GM18505 (cell line): ENCODE data around the gene NCOA1.
"Not testable (repeated sequence)": the region's sequence is repeated elsewhere in the genome, so short reads cannot be mapped to it uniquely, and the experiment has no call there.

Experiments used
- ATAC-seq: cut with Tn5 transposase; IDR thresholded peaks from one replicate; pipeline ENCODE4 v1.9.1; 2021; ENCODE audit not compliant: unreplicated experiment
- POLR2A ChIP-seq: IDR thresholded peaks from 4 replicates; pipeline ENCODE4 v1.6.1; 2011; ENCODE audit warnings: borderline replicate concordance; ENCODE audit not compliant: insufficient read depth, insufficient read length; ENCODE audit errors: extremely low read depth

Gene NCOA1

DNA sequence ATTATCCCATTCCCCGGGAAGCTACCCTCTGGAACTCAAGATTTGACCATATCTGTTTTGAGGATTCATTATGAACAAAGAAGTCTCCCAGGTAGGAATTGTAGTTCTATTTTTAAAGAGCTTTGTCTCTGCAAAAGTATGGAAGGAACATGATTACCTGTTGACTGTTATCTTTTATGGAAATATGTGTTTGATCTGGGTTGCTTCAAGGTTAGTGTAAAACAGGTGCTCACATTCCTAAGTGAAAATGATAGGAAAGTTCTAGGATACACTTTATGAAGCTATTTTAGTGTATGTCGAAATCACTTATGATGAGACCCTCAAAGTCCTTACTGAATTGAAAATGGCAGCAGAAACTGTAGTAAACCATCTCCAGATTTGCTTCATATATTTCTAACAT is 153.0 kb downstream of the NCOA1 start:
- no peak for ATAC-seq
- no peak for TF ChIP-seq POLR2A

DNA sequence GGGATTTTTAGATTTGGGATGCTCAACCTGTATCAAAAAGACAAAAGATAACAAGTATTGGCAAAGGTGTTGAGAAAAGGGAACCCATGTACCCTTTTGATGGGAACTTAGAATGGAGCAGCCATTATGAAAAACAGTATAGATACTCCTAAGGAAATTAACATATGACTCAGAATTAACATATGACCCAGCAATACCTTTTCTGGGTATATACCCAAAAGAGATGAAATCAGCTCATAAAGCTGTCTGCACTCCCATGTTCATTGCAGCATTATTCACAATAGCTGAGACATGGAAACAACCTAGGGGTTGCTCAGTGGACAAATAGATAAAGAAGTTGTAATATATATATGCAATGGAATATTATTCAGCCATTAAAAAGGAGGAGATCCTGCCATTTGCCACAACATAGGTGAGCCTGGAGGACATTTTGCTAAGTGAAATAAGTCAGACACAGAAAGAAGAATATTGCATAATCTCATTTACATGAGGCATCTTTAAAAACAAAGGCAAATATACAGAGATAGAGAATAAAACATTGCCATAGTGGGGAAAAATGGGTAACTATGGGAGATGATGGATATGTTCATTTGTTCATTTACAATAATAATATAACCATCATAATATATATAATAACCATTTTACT is 160.1 kb downstream of the NCOA1 start:
- TF ChIP-seq POLR2A: no peak
- ATAC-seq: no peak

DNA sequence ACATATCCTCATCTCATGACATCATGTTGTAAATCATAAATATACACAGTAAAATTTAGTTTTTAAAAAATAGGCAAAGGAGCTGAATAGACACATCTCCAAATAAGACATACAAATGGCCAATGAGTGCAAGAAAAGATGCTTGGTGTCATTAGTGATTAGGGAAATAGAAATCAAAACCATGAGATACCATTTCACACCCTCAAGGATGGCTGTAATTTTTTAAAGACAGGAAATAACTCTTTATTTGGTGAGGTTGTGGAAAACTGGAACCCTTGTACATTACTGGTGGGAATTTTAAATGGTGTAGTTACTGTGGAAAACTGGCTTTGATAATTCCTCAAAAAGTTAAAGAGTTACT is 160.6 kb downstream of the NCOA1 start:
- no peak for ATAC-seq
- no peak for TF ChIP-seq POLR2A

DNA sequence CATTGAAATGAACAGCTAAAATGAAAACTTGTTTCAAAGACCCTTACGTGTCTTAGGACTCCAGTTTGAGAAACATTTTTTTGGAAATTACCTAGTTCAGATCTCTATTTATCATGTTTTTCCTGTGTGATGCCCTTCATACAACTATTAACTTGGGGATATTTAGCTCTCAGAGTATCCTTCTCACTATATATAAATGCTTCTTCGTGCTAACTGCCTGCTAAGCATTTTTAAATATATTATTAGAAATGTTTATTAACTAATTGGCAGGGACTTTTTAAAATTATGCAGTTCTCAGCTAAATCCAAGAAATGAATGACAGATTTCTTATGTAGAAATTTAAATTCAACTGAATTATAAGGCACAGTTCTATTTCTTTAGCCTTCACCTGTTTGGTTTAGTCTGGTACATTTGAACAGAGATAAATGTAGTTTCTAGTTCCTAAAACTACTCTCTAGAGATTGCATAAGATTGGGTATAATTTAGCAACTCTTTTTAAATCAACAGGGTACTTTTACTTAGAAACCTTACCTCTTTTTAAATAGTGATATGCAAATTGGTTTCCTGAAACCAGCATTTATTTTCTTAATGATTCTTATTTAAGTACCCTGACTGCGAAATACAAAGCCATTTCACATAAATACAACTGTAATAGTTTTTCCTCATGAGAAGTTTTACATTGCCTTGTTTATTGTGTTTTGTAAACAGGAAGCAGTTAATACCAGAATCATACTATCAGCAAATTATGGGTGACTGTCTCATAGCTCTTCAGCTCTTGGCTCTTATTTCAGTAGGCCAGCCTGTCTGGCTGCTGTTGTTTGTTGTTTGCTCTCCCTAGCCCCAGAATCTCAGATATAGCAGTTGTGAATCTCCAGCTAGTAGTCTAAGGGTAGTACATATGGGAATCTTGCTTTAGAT is 161.5 kb downstream of the NCOA1 start:
- no peak for TF ChIP-seq POLR2A
- ATAC-seq: no peak

DNA sequence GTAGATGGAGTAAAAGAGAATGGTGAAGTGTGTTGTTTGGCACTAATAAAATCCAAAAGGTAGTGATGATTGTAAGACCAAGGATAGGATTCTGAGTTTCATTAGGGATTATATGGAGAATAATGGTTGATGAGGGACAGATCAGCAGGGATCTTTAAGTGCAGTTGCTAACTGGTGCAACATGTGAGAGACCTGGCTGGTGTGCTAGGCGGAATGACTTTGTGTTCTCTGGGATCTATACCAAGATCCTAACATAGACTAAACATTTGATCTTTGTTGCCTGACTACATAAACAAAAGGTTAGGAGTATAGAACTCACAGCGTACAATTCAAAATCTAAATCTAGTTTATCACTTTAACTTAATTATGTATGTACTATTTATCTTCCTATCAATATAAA is 166.8 kb downstream of the NCOA1 start:
- no peak for TF ChIP-seq POLR2A
- ATAC-seq: no peak

DNA sequence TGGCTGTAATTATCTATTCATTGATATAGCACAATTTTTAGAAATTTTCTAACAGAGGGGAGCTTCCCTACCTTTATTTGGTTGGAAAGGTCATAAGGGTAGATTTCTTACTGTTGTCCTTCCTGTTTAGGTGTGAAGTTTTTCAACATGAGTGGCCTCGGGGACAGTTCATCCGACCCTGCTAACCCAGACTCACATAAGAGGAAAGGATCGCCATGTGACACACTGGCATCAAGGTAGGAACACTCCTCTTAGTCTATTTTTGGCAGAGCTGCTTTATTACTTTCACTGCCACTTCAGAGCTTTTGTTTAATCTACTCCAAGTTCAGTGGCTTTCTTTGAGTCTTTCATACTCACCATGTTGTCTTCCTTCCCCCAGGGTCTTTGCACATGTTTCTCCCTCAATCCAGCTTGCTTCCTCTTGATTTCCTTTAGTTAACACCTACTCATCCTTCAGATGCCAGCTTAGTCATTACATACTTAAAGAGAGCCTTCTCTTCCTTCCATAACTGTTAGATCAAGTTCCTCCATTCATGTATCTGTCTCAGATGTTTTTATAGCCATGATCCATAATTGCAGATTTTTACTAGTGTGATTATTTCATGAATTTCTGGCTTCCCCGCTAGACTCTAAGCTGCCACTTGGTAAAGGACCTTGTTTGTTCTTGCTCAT is 167.6 kb downstream of the NCOA1 start:
- no peak for ATAC-seq
- no peak for TF ChIP-seq POLR2A

DNA sequence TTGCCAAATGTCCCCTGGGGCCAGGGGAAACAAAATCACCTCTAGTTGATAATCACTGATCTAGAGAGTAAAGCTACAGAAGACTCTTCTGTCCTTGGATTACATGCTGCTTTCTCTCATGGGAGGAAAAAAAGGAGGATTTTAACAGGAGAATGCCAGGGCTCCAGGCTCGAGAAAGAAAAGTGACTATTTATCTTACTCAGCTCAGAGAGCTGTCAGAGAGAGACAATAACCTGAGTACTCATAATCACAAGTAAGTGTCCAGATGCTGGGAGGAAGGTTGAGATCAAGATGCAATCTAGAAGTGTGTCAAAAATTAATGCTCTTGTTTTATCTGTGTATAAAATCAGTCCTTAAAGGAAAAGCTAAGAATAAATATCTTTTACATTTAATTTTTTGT is 168.8 kb downstream of the NCOA1 start:
- no peak for ATAC-seq

DNA sequence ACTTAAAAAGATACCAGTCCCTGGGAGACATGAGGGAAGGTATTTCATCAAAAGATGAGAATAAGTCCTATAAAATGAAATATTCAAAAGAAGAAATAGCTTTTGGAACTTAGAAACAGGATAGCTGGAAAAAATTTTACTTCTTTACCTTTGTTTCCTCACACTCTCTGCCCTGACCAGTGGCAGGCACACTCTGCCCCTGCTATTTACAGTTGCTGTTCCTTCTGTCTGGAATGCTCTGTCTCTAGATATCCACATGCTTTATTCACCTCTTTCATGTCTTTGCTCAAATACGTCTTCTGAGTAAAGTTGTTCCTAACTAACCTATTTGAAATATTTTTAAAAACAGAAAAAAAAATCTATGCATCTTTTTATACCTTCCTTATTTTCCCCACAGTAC is 176.5 kb downstream of the NCOA1 start:
- no peak for TF ChIP-seq POLR2A
- no peak for ATAC-seq

More for the DNA sequence above, 168.8 kb downstream of the NCOA1 start:
- TF ChIP-seq POLR2A: no peak

DNA sequence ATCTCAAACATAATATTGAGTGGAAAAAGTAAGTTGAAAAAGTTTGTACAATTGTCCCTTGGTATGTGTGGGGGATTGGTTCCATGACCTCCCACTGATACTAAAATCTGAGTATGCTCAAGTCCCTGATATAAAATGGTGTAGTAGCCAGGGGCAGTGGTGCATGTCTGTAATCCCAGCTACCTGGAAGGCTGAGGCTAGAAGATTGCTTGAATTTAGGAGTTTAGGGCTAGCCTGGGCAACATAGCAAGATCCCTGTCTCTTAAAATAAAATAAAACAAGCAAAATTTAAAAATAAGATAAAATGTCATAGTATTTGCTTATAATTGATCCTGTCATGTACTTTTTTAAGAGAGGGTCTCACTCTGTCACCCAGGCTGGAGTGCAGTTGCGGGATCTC is 180.2 kb downstream of the NCOA1 start:
- ATAC-seq: no peak
- TF ChIP-seq POLR2A: no peak

DNA sequence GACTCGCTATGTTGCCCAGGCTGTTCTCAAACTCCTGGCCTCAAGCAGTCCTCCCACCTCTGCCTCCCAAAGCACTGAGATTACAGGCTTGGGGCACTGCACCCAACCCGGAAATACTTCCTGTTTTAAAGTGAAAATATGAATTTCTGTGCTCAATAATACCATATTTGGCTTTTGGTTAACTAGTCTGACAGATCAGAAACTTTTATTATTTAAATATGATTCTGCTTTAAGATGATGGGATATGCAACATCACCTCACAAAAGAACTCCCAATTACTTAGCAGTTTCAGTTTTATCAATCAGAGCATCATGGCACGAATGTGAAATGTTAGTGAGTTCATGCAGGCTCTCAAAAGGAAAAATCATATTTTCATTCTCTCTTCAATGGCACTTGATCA is 181.5 kb downstream of the NCOA1 start:
- no peak for TF ChIP-seq POLR2A

DNA sequence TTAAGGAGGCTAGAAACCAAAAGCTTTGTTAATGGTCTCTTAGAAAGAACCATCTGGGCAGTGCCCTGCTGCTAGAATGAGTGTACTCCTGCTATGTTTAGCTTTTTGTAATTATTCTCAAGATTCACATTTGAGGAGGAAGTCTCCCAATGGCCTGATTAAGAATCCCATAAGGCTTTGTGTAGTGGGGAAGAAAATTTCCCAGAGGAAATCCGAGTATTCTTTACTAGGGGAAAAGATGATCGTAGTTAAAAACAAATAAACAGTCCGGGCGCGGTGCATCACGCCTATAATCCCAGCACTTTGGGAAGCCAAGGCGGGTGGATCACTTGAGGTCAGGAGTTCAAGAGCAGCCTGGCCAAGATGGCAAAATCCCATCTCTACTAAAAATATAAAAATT is 184.3 kb downstream of the NCOA1 start:
- ATAC-seq: no peak
- TF ChIP-seq POLR2A: no peak

More for the DNA sequence above, 181.5 kb downstream of the NCOA1 start:
- no peak for ATAC-seq

DNA sequence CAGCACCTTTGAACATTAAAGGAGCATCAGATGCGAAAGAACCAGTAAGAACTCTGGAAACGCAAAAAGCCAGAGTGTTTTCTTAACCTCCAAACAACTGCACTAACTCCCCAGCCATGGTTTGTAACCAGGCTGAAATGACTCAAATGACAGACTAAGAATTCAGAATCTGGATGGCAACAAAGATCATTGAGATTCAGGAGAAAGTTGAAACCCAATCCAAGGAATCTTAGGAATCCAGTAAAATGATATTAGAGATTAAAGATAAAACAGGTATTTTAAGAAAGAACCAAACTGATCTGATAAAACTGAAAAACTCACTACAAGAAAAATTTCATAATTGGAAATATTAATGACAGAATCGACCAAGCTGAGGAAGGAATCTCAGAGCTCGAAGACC is 185.4 kb downstream of the NCOA1 start:
- ATAC-seq: no peak

DNA sequence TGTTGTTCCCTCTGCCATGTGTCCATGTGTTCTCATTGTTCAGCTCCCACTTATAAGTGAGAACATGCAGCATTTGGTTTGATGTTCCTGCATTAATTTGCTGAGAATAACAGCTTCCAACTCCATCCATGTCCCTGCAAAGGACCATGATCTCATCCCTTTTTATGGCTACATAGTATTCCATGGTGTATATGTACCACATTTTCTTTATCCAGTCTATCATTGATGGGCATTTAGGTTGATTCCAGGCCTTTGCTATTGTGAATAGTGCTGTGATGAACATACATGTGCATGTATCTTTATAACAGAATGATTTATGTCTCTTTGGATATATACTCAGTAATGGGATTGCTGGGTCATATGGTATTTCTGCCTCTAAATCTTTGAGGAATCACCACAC is 187.0 kb downstream of the NCOA1 start:
- ATAC-seq: not testable (repeated sequence)

More for the DNA sequence above, 185.4 kb downstream of the NCOA1 start:
- no peak for TF ChIP-seq POLR2A

DNA sequence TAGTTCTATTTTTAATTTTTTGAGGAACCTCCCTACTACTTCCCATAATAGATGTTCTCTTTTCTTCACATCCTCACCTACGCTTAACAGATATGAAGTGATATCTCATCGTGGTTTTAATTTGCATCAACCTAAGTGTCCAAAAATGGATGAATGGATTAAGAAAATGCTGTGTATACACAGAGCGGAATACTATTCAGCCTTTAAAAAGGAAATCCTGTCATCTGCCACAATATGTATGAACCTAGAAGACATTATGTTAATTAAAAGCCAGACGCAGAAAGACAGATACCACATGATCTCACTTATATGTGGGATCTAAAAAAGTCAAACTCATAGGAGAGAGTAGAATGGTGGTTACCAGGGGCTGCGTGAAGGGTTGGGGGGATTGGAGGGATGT is 189.1 kb downstream of the NCOA1 start:
- no peak for ATAC-seq
- no peak for TF ChIP-seq POLR2A
